Brain microvascular endothelial cell (primary cell): ENCODE results near the gene OXTR.

Experiments used
- DNase-seq: peaks from one replicate; pipeline ENCODE4 v3.0.0-alpha.2; 2020
- H3K27ac ChIP-seq: fragments of 250-450 bp; sonication (Bioruptor Pico); 2 replicates; pipeline ENCODE4 v1.5.1; 2020; ENCODE audit warnings: mild to moderate bottlenecking, moderate library complexity
- H3K27me3 ChIP-seq: fragments of 250-450 bp; sonication (Bioruptor Pico); replicated peaks from 2 replicates; pipeline ENCODE4 v1.5.1; 2020; ENCODE audit warnings: mild to moderate bottlenecking
- H3K36me3 ChIP-seq: fragments of 250-450 bp; sonication (Bioruptor Pico); replicated peaks from 2 replicates; pipeline ENCODE4 v1.5.1; 2020; ENCODE audit warnings: mild to moderate bottlenecking
- H3K4me3 ChIP-seq: 2 replicates; pipeline ENCODE4 v1.5.1; 2011; ENCODE audit warnings: low read depth, mild to moderate bottlenecking, control low read depth, low read length, moderate library complexity
- in situ Hi-C: cut with HindIII; loops from 2 replicates; pipeline ENCODE4 v1.10.0; 2017; ENCODE audit warnings: low sequenced_read_pairs, low pct_ligation_motif_present
- TF ChIP-seq, protein P1 (sequence below): IDR thresholded peaks from 2 replicates; pipeline ENCODE4 v1.5.1; 2011; ENCODE audit warnings: low read depth, mild to moderate bottlenecking, moderate library complexity, low read length, control low read depth, inconsistent platforms; ENCODE audit errors: missing control alignments

Gene OXTR

DNA sequence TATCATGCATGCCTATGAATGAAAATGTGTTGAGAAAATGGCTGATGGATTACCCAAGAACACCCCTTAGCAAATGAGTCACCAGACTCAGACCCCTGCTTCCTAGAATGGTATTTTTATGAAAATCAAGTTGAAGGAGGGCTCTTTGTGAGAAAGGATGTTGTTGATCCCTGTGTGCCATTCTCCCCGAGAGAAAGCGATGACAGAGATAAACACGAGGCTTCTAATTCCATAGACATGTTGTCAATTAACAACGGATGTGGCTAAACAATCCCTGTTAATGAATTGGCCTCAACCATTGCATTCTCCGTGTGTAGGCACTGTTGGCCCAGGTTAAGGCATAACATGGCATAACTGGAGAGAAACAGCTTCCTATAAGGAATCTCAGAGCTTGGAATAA, 5.8 kb upstream of the OXTR start:
- H3K27ac ChIP-seq = peak overlapping the region; percentile 94
- in situ Hi-C loops = no loop called here
- TF ChIP-seq, protein P1, sequence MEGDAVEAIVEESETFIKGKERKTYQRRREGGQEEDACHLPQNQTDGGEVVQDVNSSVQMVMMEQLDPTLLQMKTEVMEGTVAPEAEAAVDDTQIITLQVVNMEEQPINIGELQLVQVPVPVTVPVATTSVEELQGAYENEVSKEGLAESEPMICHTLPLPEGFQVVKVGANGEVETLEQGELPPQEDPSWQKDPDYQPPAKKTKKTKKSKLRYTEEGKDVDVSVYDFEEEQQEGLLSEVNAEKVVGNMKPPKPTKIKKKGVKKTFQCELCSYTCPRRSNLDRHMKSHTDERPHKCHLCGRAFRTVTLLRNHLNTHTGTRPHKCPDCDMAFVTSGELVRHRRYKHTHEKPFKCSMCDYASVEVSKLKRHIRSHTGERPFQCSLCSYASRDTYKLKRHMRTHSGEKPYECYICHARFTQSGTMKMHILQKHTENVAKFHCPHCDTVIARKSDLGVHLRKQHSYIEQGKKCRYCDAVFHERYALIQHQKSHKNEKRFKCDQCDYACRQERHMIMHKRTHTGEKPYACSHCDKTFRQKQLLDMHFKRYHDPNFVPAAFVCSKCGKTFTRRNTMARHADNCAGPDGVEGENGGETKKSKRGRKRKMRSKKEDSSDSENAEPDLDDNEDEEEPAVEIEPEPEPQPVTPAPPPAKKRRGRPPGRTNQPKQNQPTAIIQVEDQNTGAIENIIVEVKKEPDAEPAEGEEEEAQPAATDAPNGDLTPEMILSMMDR = no peak
- no peaks in the 10 kb centered on the region for H3K36me3 ChIP-seq
- no peaks in the 10 kb centered on the region for H3K27me3 ChIP-seq
- no peak for DNase-seq
- H3K4me3 ChIP-seq = no peak overlapping the region

DNA sequence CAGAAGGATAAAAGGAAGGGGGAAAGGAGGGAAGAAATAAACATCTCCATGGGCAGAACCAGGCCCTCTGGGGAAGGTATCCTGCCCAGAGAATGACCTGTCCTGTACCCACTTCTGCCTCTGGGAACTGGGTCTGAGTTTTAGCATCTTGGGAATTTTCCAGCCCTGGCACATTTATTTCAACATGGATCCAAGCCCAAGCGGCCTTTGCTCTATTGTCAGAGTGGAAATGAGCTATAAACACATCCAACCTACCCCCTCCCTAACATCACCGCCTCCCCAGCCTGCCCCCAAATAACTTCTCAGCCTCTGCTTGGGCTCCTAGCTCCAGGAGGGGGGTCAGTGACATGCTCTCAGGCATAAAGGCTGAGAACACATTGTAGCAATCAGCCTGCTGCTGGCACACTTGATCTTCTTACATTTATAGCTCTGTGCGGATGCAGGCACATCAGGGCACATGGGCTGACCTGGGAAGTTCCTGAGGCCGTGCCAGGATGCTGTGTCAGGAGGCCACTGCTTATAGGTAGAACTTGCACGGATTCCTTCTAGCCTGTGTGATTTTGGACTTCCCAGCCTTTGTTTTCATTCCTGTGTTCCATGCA, 4.6 kb upstream of the OXTR start:
- Histone ChIP-seq H3K4me3 (no peak overlapping the region), H3K27ac (no peak overlapping the region), H3K36me3 (no peaks in the 10 kb centered on the region), H3K27me3 (no peaks in the 10 kb centered on the region)
- in situ Hi-C loops = no loop called here
- TF ChIP-seq, protein P1 = no peak
- DNase-seq = no peak

DNA sequence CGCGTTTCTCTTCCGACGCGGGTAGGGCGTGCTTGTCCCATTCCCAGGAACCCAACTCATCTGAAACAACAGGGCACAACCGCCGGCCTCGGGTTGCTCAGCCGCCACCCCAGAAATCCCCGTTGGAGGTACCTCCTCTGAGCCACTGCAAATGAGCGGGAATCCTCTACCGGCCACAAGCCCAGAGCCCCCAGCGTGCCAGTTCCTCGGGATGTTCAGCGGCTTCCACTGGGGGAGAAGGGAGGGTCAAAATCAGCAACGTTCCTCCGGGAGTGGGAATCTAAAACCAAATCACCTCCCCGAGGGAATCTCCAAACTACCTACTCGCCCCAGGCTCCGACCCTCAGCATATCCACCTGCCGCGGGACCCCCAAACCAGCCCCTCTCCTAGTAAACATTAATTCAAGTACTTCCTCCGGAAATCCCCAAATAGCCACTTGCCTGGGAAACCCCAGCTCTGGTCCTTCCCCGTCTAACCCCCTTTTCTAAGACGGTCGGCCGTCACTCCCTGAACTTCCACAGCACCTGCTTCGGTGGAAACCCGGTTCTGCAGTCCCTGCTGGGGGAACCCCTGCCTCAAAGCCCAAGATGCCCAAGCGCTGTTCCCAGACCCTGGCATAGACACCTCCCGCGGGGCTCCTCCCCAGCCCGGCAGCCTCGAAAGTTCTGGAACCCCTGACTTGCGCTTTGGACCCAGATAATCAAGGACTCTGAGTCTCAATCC, 887 bp downstream of the OXTR start:
- TF ChIP-seq, protein P1 = no peak
- in situ Hi-C loops = no loop called here
- Histone ChIP-seq H3K4me3 (peak overlapping the region; percentile 60), H3K36me3 (no peaks in the 10 kb centered on the region), H3K27ac (no peak overlapping the region), H3K27me3 (no peaks in the 10 kb centered on the region)
- no peak for DNase-seq

DNA sequence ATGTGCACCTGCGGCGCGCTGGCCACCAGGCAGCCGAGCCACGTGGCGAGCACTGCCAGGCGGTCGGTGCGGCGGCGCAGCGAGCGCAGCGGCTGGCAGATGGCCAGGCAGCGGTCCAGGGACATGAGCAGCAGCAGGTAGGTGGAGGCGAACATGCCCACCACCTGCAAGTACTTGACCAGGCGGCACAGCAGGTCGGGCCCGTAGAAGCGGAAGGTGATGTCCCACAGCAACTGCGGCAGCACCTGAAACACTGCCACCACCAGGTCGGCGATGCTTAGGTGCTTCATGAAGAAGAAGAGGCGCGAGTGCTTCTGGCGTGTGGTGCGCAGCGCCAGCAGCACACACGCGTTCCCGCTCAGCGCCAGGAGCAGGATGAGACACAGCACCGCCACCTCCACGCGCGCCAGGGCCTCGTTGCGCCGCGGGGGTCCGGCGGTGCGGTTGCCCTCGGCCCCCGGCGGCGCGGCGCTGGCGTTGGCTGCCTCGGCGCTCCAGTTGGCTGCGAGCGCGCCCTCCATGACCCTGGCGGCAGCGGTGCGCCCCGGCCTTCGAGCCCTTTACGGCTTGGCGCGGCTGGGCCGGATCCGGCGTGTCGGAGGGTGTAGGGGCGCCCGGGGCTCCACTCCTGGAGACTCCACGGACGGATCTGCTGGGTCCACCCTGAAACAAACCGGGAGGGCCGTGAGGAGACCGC, 1.6 kb downstream of the OXTR start:
- no peaks in the 10 kb centered on the region for H3K36me3 ChIP-seq
- TF ChIP-seq, protein P1 = peak; percentile 39
- peak overlapping the region; percentile 60 for H3K4me3 ChIP-seq
- no peak for DNase-seq
- no peak overlapping the region for H3K27ac ChIP-seq
- no peaks in the 10 kb centered on the region for H3K27me3 ChIP-seq
- in situ Hi-C loops = no loop called here

DNA sequence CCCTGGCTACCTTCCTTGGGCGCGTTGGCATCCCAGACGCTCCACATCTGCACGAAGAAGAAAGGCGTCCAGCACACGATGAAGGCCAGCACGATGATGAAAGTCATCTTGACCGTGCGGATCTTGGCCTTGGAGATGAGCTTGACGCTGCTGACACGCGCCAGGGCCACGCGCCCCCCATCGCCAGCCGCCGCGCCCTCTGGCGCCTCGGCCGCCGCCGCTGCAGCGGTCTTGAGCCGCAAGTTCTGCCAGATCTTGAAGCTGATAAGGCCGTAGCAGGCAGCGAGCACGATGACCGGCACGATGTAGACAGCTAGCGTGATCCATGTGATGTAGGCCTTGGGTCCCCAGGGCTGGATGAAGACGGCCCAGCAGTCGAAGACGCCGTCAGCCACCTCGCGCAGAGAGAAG, 2.2 kb downstream of the OXTR start:
- TF ChIP-seq, protein P1 = no peak
- in situ Hi-C loops = no loop called here
- Histone ChIP-seq H3K4me3 (no peak overlapping the region), H3K27ac (no peak overlapping the region), H3K36me3 (no peaks in the 10 kb centered on the region), H3K27me3 (no peaks in the 10 kb centered on the region)
- DNase-seq = no peak
